C1 segment of cervical spinal cord (tissue), 14 donors: ENCODE results near the gene TAS2R14.
A peak's percentile ranks its signal among the peaks of the same experiment; 100 is the strongest.

Experiments used
- DNase-seq, 14 donors: peaks; one replicate each; lab custom pipeline; 2025; lab: John Stamatoyannopoulos, UW

Gene TAS2R14, protein sequence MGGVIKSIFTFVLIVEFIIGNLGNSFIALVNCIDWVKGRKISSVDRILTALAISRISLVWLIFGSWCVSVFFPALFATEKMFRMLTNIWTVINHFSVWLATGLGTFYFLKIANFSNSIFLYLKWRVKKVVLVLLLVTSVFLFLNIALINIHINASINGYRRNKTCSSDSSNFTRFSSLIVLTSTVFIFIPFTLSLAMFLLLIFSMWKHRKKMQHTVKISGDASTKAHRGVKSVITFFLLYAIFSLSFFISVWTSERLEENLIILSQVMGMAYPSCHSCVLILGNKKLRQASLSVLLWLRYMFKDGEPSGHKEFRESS

DNA sequence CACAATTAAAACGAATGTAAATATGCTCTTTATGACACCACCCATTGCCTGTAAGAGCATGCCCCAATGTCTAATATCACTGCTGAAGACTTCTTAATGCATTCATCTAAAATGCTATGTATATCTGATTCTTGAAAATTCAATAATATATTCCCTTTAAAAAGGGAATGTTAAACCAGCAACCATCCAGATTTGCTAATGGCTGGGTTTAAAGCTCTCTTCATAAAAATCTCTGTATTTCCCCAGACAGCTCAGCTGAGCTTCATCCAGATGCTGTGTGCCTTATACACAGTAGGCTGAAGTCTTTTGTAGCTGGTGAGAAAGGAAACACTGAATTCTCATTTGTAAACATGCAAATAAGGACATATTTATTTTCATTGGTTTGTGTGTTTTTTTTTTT lies at the start of gene TAS2R14:
TAS2R14 (minus strand) TSS at position 101 of the 400 bp plus-strand sequence; CDS start at position 45, 56 bp downstream.
- DNase-seq = no peak

- DNase-seq = no peak
Observed at GRCh38 chr12:10986812-10987211, 47.7 kb upstream of the TAS2R14 start, which contains the start of gene TAS2R50. Gene TAS2R50, minus strand, starts transcription at chr12:10986912. Its CDS starts 52 bp downstream, at chr12:10986860.

DNA sequence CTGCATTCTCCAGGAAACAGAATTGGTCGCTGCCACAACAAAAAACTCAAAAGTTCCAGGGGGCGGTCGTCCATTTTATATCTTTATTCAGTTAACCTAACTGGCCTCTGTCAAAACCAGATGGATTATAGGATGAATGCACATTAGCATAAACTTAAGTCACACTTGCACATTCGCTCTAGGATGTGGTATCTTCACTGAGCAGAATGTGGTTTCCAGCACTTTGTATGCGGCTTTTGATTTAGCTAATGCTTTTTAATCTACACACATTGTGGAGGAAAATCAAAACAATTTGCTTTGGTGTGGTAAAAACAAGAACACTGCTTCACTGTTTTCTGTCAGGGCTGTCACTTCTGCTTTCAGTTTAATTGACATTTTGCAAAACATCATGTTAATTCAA lies 43.2 kb upstream of the TAS2R14 start:
- DNase-seq = no peak

- DNase-seq = no peak
Observed at GRCh38 chr12:10974965-10975364, 35.9 kb upstream of the TAS2R14 start.

DNA sequence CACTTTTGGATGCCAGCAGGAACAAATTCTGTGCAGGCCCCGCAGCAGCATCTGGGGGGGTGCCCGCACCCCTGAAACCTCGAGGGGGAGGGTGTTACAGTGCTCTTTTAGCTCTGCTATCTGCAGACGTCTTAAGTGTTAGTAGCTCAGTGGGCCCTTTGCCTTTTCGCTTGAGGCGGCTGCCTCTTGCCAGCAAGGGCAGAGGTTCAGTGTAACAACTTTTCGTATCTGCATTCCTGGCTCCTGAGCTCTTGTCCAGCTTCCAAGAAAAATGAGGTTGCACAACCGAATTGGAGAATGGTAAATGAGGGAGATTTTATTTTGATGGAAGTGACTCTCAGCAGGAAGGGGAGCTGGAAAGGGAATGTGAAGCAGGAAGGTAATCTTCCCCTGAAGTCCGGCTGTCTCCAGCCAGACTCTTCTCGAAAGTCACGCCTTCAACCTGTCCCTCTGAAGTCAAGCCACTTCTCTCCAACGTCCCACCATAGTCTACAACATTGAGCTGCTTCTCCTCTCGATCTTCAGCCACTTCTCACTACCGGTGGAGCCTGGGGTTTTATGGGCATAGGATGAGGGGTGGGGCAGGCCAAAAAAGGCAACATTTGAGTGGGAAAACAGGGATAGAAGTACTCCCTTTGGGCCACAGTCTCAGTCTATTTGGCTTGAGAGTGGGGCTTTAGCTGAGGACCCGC lies 29.8 kb upstream of the TAS2R14 start:
- no peak for DNase-seq

DNA sequence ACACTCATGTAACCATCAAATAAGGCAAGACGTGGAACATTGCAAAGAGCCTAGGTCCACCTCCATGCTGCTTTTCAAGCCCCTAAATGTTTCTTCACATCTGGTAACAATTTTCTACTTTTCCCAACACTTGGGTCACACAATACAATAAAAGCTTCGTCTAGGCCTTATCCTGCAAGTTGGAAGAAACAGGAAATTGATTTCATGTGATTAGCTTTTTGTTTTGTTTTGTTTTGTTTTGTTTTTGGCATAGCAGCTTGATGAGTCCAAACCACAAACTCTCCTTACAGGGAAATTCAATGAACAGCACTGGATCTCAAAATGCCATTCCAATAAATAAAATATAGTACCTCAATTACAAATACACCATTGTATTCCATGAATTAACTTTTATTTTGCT lies 28.3 kb upstream of the TAS2R14 start:
- no peak for DNase-seq

GRCh38 chr12:10966314-10966713 lies 27.3 kb upstream of the TAS2R14 start:
- no peak for DNase-seq

DNA sequence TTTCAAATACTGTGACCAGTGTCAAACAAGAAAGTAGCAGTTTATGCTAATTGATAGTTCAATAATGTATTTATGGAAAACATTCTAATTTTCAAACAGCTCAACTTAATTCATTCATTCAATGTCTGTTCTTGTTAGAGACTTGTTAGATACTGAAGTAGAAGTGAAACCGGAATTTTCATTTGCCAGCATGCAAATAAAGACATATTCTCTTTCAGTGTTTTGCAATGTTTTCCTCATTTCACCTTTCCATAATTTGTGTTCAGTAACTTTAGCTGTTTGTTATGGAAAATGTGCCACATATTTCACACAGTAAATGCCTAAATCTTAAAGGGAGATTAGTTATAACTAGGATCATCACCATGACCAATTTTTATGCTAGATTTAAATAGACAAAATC lies 26.4 kb upstream of the TAS2R14 start:
- DNase-seq = no peak

DNA sequence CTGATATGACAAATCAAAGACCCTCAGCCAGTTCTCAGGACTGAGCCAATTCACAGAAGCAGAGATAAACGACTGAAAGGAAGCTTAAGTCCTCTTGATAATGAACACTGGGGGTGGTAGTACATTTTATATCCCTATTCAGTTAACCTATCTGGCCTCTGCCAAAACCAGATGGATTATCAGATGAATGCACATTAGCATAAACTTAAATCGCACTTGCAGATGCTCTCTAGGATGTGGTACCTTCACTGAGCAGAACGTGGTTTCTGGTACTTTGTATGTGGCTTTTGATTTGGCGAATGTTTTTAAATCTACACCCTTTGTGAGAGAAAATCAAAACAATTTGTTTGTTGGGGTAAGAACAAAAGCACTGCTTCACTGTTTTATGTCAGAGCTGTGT lies 21.1 kb upstream of the TAS2R14 start:
- DNase-seq = no peak

DNA sequence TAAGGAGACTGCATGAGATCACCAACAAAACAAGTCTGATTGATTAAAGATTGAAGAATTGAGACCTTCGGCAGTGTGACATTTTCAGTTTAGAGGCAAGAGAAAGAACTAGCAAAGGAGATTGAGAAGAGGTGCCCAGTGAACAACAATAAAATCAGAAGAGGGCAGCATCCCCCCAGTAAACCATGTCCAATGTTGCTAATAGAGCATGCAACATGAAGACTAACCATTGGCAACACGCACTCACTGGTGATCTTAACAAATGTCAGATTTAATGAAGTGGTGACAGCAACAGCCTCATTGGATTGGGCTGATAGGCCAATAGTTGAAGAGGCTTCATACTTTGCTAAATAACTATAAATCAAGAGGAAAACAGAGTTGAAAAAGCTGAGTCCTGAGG lies 20.7 kb upstream of the TAS2R14 start:
- DNase-seq = peak in 5 of 14 donors; percentile 6 to 31 (median 6)

DNA sequence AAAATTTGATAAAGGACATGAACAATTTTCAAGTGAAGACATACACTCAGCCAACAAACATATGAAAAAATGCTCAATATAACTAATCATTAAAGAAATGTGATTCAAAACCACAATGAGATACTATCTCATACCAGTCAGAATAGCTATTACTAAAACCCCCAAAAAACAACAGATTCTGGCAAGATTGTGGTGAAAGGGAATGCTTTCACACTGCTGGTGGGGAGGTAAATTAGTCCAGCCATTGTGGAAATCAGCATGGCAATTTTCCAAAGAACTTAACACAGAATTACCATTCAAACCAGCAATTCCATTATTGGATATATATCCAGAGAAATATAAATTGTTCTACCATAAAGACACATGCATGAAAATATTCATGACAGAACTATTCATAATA lies 18.7 kb upstream of the TAS2R14 start:
- no peak for DNase-seq

- no peak for DNase-seq
Observed at GRCh38 chr12:10956085-10956484, 17.0 kb upstream of the TAS2R14 start.

DNA sequence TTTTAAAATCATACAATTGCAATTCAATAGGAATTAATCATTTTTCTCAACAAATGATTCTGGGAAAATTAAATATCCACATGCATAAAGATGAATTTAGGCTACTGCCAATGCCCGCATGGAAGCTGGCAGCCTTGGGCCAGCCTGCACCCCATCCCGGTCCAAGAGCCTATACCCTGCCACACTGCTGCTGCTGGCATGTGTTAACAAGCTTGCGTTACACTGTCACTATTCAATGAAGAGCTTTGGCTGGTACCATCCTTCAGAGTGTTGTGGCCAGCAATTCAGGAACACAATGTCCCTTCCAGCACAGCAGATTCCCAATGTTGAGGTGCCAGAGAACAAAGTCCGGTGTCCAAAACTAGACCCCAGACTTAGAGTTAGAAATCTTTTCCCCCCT lies 13.6 kb upstream of the TAS2R14 start:
- DNase-seq = peak in 3 of 14 donors; percentile 2 to 16 (median 15)

DNA sequence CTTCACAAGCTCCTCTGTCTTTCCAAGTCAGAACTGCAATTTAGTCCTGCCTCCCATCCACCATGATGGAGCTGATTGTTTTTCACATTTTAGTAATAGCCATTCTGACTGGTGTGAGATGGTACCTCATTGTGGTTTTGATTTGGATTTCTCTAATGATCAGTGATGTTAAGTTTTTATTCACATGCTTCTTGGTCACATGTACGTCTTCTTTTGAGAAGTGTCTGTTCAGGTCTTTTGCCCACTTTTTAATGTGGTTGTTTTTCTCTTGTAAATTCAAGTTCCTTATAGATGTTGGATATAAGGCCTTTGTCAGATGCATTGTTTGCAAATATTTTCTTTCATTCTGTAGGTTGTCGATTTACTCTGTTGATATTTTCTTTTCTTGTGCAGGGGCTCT lies 4.1 kb upstream of the TAS2R14 start:
- DNase-seq = no peak

- DNase-seq = no peak
Observed at GRCh38 chr12:10941916-10942607, 3.0 kb upstream of the TAS2R14 start.

GRCh38 chr12:10941369-10941768 lies 2.3 kb upstream of the TAS2R14 start:
- DNase-seq = no peak

DNA sequence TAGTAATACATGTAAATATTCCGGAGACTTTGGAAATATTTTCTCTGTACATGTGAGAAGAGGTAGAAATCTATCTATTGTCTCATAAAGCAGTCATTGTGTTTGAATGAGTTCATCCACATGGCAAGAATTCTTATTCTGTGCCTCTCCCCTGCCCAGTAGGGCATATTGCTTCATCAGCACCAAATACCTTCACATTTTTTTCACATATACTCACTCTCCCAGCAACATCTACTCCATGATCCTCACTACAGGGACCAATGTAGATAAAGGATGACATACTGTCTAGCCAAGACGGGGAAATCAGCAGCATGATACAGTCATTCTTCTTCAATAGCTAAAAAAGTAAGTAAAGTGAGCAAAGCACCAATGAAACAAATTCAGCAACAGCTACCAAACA lies 1.3 kb upstream of the TAS2R14 start:
- DNase-seq = no peak

DNA sequence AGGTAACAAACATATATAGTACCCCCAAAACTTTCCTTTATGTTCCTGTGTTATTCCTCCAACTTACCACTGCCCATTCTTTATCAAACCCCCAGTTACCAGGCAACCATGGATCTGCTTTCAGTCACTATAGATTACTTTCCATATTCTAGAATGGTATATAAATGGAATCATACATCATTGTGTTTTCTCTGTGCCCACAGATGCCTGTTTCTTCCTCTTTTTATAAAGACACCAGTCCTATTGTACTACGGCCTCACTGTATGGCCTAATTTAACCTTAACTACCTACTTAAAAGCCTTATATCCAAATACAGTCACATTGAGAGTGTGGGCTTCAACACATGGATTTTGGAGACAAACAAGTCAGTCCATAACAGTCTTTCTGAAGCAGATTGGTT lies 2.6 kb downstream of the TAS2R14 start:
- DNase-seq = no peak

GRCh38 chr12:10928746-10929286 lies 10.2 kb downstream of the TAS2R14 start, which contains the start of gene PRH2:
Gene PRH2, plus strand, starts transcription at chr12:10929236. Its CDS starts 38 bp downstream, at chr12:10929274.
- no peak for DNase-seq

DNA sequence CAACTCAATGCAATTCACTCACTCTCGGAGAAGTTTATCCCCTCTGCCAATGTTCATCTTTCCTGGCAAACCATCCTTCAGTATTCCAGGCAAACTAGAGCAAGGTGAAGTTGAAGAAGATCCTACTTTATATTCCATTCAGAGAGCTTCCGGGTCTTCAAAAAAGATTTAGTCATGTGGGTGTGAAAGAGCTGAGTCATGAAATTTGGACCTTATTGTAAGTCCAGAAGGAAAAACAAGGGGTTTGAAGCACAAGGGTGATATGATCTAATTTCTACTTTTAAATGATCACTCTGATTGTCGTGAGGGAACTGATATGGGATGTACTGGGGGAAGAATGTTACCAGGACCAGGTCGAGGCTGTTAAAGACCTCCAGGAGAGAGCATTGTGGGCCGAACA lies 12.8 kb downstream of the TAS2R14 start:
- DNase-seq = no peak

DNA sequence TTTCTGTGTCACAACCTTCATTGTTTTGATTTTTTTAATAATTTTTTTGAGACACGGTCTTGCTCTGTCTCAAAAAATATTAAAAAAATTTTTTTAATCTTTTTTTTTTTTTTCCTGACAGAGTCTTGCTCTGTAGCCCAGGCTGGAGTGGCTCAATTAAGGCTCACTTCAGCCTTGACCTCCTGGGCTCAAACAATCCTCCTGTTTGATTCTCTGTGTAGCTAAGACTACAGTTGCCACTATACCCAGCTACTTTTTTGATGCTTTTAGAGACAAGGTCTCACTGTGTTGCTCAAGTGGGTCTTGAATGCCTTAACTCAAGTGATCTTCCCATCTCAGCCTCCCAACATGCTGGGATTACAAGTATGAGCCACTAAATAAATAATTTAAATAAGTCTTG lies 19.3 kb downstream of the TAS2R14 start:
- no peak for DNase-seq

DNA sequence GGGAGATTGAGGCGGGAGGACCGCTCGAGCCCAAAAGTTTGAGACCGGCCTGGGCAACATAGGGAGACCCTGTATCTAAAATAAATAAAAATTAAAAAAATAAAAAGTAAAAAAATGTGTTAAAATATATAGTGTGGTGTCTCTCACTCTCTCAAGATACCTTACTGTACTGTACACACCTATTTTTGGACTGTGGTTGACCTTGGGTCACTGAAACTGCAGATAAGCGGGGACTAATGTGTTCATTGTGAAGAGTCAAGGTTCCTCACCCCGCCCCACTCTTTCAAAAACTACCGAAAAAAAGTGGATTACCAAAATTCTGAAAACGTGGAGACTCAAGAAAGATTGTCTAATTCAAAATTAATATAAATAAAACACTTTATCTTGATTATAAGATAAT lies 28.7 kb downstream of the TAS2R14 start:
- DNase-seq = no peak
